SIG-M5 treated with dmso at 0.1 percent for 504 hours (cell line): ENCODE measurements around the gene MAGEB2.
"Not testable (repeated sequence)": the region's sequence is repeated elsewhere in the genome, so short reads cannot be mapped to it uniquely, and the experiment has no call there.

ENCODE experiments used
- DNase-seq: peaks from one replicate; lab custom pipeline; 2025; ENCODE audit not compliant: unreplicated experiment; lab: John Stamatoyannopoulos, UW

Gene MAGEB2

GRCh38 chrX:30215357-30215843, at the start of gene MAGEB2:
MAGEB2 (plus strand) TSS chrX:30215563; CDS start chrX:30218581, 3,018 bp downstream.
- no peak for DNase-seq

GRCh38 chrX:30170900-30171299, 44.5 kb upstream of the MAGEB2 start:
- DNase-seq = no peak

DNA sequence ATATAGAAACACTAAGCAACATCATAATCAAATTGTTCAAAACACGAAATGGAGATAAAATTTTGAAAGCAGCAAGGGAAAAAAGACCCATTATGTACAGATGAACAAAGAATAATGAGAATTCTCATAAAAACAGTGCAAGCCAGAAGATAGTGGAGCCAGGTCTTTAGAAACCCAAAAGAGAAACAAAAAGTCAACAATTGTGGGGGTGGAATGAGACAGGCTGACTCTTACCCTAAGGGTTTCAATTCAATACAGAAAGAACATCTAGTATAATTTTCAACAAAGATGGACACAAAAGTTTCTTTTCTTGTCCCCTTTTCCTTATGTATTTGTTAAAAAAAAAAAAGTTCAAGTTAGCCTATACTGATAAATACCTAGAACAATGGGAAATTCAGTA, 34.0 kb upstream of the MAGEB2 start:
- no peak for DNase-seq

- DNase-seq = no peak
Measured at GRCh38 chrX:30183554-30183953, 31.8 kb upstream of the MAGEB2 start.

- DNase-seq = no peak
Measured at GRCh38 chrX:30190426-30190825, 24.9 kb upstream of the MAGEB2 start.

DNA sequence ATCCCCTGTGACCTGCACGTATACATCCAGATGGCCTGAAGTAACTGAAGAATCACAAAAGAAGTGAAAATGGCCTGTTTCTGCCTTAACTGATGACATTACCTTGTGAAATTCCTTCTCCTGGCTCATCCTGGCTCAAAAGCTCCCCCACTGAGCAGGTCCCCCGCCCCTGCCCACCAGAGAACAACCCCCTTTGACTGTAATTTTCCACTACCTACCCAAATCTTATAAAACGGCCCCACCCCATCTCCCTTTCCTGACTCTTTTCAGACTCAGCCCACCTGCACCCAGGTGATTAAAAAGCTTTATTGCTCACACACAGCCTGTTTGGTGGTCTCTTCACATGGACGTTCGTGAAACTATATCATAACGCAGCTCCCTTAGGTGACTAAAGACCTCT, 21.5 kb upstream of the MAGEB2 start:
- not testable (repeated sequence) for DNase-seq

GRCh38 chrX:30196322-30196721, 19.0 kb upstream of the MAGEB2 start:
- peak; percentile 25 for DNase-seq

- no peak for DNase-seq
Measured at GRCh38 chrX:30212172-30212571, 3.2 kb upstream of the MAGEB2 start.

DNA sequence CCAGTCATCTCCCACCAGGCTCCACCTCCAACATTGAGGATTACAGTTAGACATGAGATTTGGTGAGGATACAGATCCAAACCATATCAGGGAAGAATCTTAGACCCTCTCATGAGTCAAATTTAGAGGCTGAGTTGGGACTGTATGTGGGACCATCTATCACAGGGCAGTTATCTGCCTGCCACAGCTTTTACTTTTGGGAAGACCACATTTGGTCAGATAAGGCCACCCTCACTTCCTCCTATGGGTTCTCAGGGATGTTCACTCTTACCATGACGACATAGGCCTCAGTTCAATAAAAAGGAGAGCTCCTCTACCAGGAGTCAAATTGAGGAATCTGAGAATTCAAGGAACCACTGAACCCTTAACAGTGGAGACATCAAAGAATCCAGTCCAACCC, 2.1 kb downstream of the MAGEB2 start:
- no peak for DNase-seq

DNA sequence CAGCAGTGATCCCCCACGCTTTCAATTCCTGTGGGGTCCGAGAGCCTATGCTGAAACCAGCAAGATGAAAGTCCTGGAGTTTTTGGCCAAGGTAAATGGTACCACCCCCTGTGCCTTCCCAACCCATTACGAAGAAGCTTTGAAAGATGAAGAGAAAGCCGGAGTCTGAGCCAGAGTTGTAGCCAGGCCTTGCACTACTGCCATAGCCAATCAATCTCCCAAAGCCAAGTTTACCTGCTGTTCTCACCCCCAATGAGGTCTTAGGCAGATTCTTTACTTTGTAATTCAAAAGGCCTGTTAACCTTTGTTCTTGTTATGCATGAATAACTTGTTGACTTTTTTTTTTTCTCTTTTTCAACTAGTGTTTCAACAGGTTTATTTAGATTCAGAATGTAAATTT, 4.0 kb downstream of the MAGEB2 start:
- DNase-seq = no peak

GRCh38 chrX:30220661-30221060, 5.3 kb downstream of the MAGEB2 start:
- DNase-seq = no peak

- DNase-seq = no peak
Measured at GRCh38 chrX:30224536-30224935, 9.2 kb downstream of the MAGEB2 start.

DNA sequence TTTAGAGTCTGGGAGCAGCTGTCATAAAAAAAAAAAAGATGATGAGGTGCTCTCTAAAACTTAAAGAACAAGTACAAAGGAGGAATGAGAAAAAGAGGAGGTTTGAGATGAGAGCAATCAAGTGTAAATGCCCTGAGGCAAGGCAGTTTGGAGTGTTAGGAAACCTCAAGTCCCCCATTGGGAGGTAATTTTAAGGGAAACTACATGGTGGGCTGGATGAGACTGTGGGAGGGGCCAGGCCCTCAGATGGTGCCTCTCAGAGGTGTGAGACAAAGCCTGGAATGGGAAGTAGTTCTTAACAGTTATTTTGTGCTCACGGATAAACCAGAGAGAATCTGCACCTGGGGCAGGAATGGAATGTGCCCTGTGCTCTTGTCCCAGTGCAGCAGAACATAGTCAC, 13.2 kb downstream of the MAGEB2 start:
- no peak for DNase-seq

- DNase-seq = no peak
Measured at GRCh38 chrX:30230395-30230794, 15.0 kb downstream of the MAGEB2 start, which contains the start of gene MAGEB3. MAGEB3 (plus strand) TSS chrX:30230657; CDS start chrX:30235925, 5,268 bp downstream.

DNA sequence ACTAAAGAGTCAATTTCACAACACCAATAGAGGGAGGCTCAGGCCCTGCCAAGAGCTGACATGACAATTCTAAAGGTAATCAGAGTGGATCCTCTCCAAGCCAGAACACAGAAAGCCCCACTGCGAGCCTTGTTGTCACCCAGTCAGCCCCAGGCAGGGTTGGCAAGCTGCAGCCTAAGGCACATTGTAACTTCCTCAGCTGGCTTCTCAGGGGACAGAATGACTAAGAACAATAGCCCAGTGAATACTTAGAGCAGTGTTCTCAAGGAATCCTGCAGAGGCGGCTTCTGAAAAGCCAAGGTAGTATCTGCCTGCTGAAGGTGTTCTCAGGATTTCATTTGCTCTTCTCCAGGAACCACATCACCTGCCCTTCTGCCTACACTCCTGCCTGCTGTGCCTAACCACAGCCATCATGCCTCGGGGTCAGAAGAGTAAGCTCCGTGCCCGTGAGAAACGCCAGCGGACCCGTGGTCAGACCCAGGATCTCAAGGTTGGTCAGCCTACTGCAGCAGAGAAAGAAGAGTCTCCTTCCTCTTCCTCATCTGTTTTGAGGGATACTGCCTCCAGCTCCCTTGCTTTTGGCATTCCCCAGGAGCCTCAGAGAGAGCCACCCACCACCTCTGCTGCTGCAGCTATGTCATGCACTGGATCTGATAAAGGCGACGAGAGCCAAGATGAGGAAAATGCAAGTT, 26.5 kb downstream of the MAGEB2 start, which contains the start of gene MAGEB4:
TSS of gene MAGEB4 (plus strand) at position 277 of the 692 bp plus-strand sequence. CDS start at position 413, 136 bp downstream.
- no peak for DNase-seq

DNA sequence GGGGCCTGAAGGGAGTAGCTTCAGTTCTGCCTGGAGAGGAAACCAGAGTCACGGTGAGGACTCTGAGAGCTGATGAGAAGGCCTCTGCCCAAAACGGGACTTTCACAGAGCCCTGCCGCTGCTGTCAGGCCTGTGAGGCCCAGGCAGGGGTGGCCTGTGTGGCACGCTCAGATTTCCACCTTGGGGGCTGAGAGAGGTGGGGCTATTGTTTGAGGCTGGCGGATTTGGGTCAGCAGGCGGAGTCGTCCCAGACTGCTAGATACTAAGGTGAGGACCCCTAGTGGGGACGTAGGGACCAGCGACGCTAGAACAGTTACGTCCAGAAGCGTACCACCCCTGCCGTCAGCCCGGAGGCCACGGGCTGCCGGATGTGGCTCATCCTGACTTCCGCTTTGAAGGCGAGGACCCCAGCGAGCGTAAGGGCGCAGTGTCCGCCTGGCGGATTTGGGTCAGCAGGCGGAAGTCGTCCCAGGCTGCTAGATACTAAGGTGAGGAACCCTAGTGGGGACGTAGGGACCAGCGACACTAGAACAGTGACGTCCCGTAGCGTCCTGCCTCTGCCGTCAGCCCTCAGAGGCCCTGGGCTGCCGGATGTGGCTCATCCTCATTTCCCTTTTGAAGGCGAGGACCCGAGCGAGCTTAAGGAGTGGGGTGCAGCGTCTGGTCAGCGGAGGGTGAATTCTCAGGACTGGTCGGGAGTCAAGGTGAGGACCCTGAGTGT, 31.6 kb downstream of the MAGEB2 start, which contains the start of gene MAGEB1:
TSS of gene MAGEB1 (plus strand) at position 378 of the 721 bp plus-strand sequence. CDS start 3,348 bp downstream, outside the sequence.
- no peak for DNase-seq

DNA sequence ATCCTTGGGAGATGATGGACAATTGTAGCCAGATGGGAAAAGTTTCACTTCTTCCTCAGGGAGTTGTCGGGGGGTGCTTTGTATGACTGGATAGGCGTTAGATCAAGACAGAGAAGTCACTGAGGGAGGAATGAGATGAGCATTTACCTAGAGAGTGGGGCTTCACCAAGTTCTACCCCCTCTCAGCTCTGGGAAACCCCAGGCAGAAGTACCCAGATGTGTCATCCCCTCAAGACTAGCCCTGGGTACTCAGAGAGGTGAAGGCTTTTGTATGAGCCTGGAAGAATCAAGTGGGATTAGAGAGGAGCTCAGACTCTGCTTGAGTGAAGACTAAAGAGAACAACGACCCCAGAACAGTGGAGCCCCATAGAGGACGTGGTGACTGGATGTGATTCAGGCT, 33.5 kb downstream of the MAGEB2 start:
- DNase-seq = no peak

- DNase-seq = no peak
Measured at GRCh38 chrX:30253257-30253656, 37.9 kb downstream of the MAGEB2 start.

DNA sequence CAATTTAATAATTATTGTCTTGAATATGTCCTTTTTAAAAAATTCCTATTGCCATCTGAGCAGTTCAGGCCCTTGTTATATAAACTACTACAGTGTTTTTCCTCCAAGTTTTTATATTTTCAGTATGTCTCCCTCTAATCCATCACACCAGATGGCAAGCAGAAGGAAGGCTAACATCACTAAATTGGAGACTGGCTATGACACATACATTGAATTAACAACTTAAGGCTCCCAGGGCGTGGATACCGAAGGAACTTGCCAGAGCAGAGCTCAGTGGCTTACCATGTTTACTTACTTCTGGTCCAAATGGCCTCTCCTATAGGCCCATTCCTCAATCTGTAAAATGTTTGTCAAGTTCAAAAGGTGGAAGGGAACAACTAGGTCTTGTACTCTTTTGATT, 44.6 kb downstream of the MAGEB2 start:
- no peak for DNase-seq

GRCh38 chrX:30261012-30261411, 45.6 kb downstream of the MAGEB2 start:
- no peak for DNase-seq

- no peak for DNase-seq
Measured at GRCh38 chrX:30262763-30263162, 47.4 kb downstream of the MAGEB2 start.
